Measurements from ENCODE around the gene CDH2.

Gene CDH2

GRCh38 chr18:28183418-28184078, 6.6 kb upstream of the CDH2 start:
- no peaks in the 10 kb centered on the region for H3K36me3 ChIP-seq (ENCODE audit: control insufficient read depth in 1 of 2, insufficient read depth in 2 of 2, low read length in 2 of 2)
- H3K27me3 ChIP-seq (ENCODE audit: low read depth, low read length) = no peaks in the 10 kb centered on the region
- H3K27ac ChIP-seq (ENCODE audit: low read length) = no peak overlapping the region
- H3K4me1 ChIP-seq (ENCODE audit: control insufficient read depth in 1 of 2, insufficient read depth in 2 of 2, low read length in 2 of 2) = peaks cover 0 to under 1% of the 10 kb centered on the region in 2 donors
- no peak overlapping the region for H3K4me3 ChIP-seq (ENCODE audit: low read depth in 1 of 2, low read length in 2 of 2)
- no peaks in the 10 kb centered on the region for H3K9me3 ChIP-seq (ENCODE audit: control insufficient read depth in 1 of 2, low read length in 2 of 2)

DNA sequence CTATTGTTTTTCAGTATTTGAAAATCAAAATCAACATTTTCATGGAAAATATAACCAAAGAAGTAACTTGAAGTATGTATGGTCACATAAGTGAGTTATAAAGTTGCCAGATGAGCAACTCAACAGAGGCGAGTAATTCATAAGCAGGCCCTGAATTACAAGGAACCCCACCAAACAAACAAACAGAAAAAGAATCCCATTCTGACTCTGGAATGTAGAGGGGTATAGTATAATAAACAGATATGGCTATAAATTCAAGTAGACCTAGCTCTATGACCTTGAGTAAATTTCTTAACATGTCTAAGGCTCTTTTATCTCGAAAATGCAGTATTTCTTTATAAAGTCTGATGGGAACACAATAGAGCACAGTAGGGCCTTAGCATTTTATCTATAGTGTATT, 4.7 kb upstream of the CDH2 start:
- H3K36me3 ChIP-seq (ENCODE audit: control insufficient read depth in 1 of 2, insufficient read depth in 2 of 2, low read length in 2 of 2) = no peaks in the 10 kb centered on the region
- H3K4me3 ChIP-seq (ENCODE audit: low read depth in 1 of 2, low read length in 2 of 2) = no peak overlapping the region
- peaks cover 0 to 8% of the 10 kb centered on the region in 2 donors for H3K4me1 ChIP-seq (ENCODE audit: control insufficient read depth in 1 of 2, insufficient read depth in 2 of 2, low read length in 2 of 2)
- H3K27me3 ChIP-seq (ENCODE audit: low read depth, low read length) = no peaks in the 10 kb centered on the region
- no peak overlapping the region for H3K27ac ChIP-seq (ENCODE audit: low read length)
- no peaks in the 10 kb centered on the region for H3K9me3 ChIP-seq (ENCODE audit: control insufficient read depth in 1 of 2, low read length in 2 of 2)

DNA sequence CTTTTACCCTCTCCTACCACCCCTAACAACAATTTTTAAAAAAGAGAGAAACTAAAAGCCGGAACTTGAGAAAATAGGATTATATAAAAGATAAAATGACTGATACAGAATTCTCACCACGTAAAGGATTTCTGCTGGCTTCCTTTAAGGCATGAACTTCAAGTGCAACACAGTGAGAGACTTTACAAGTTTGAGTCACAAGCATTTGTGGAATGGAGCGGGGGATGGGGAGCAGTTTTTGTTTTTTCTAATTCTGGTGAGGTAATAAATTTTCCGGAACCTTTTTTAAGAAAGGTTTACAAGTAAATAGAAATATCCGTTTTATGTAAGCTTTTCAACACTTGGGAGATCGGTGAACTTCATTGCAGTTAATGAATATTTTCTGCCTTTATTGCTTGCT, 1.8 kb upstream of the CDH2 start:
- Histone ChIP-seq H3K4me1 (ENCODE audit: control insufficient read depth in 1 of 2, insufficient read depth in 2 of 2, low read length in 2 of 2) (peaks cover 0 to 21% of the 10 kb centered on the region in 2 donors), H3K9me3 (ENCODE audit: control insufficient read depth in 1 of 2, low read length in 2 of 2) (no peaks in the 10 kb centered on the region), H3K4me3 (ENCODE audit: low read depth in 1 of 2, low read length in 2 of 2) (peak overlapping the region in 1 of 2 donors; percentile 65), H3K36me3 (ENCODE audit: control insufficient read depth in 1 of 2, insufficient read depth in 2 of 2, low read length in 2 of 2) (no peaks in the 10 kb centered on the region), H3K27ac (ENCODE audit: low read length) (no peak overlapping the region), H3K27me3 (ENCODE audit: low read depth, low read length) (peaks cover 21% of the 10 kb centered on the region)

- H3K9me3 ChIP-seq (ENCODE audit: control insufficient read depth in 1 of 2, low read length in 2 of 2) = no peaks in the 10 kb centered on the region
- H3K4me3 ChIP-seq (ENCODE audit: low read depth in 1 of 2, low read length in 2 of 2) = peak overlapping the region in 1 of 2 donors; percentile 87
- no peak overlapping the region for H3K27ac ChIP-seq (ENCODE audit: low read length)
- peaks cover 21% of the 10 kb centered on the region for H3K27me3 ChIP-seq (ENCODE audit: low read depth, low read length)
- H3K36me3 ChIP-seq (ENCODE audit: control insufficient read depth in 1 of 2, insufficient read depth in 2 of 2, low read length in 2 of 2) = no peaks in the 10 kb centered on the region
- peaks cover 0 to 21% of the 10 kb centered on the region in 2 donors for H3K4me1 ChIP-seq (ENCODE audit: control insufficient read depth in 1 of 2, insufficient read depth in 2 of 2, low read length in 2 of 2)
Measured at GRCh38 chr18:28177828-28178635, 1.1 kb upstream of the CDH2 start.

DNA sequence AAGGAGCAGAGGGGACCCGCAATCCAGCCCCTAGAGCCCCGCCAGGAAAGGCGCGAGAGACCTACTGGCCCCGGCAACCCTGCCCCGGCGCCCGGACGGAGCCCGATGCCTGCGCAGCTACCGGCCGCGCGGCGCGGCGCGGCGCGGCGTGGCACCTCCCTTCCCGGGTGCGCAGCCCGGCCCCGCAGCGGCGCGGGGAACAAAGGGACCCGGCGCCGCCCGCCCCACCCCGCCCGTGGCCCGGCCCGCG, 307 bp downstream of the CDH2 start:
- Histone ChIP-seq H3K4me3 (ENCODE audit: low read depth in 1 of 2, low read length in 2 of 2) (peak overlapping the region; percentile 37 to 87), H3K9me3 (ENCODE audit: control insufficient read depth in 1 of 2, low read length in 2 of 2) (no peaks in the 10 kb centered on the region), H3K27ac (ENCODE audit: low read length) (no peak overlapping the region), H3K27me3 (ENCODE audit: low read depth, low read length) (peaks cover 21% of the 10 kb centered on the region), H3K36me3 (ENCODE audit: control insufficient read depth in 1 of 2, insufficient read depth in 2 of 2, low read length in 2 of 2) (no peaks in the 10 kb centered on the region), H3K4me1 (ENCODE audit: control insufficient read depth in 1 of 2, insufficient read depth in 2 of 2, low read length in 2 of 2) (peaks cover 0 to 21% of the 10 kb centered on the region in 2 donors)

DNA sequence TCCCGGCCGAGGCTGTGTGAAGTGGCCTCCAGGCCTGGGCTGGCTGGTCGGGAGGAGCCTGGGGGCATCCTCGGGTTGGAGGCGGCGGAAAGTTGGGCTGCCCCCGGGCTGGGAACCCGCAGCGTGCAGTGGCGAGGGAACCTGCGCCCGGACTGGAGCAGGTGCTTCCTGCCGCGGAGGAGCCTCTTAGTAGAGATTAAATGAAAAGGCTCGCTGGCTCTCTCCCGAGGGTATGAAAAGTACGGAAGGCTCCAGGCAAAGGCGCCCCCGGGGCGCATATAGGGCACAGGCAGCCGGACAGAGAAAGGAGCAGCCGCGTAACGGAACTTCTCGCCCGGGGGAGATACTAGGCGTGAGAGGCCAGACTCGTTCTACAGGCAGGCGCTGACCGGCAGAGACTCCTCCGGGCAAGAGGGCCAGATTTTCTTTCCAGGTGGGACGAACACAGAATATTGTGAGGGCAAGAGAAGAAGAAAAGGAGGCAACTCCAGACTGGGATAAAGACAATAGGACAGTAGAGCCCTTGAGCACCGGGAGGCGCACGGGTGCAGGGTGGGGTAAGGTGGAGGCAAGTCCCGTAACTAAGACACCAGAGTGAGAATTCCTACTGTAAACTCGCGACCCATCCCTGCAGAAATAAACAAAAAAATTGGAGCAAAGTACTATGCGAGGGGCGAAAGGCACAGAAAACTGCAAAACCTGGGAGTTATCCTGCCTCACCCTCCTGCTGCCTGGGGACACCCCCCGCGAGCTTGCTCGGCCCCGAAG, 816 bp downstream of the CDH2 start:
- Histone ChIP-seq H3K4me3 (ENCODE audit: low read depth in 1 of 2, low read length in 2 of 2) (peak overlapping the region; percentile 37 to 87), H3K27me3 (ENCODE audit: low read depth, low read length) (peaks cover 21% of the 10 kb centered on the region), H3K4me1 (ENCODE audit: control insufficient read depth in 1 of 2, insufficient read depth in 2 of 2, low read length in 2 of 2) (peaks cover 0 to 21% of the 10 kb centered on the region in 2 donors), H3K36me3 (ENCODE audit: control insufficient read depth in 1 of 2, insufficient read depth in 2 of 2, low read length in 2 of 2) (no peaks in the 10 kb centered on the region), H3K9me3 (ENCODE audit: control insufficient read depth in 1 of 2, low read length in 2 of 2) (no peaks in the 10 kb centered on the region), H3K27ac (ENCODE audit: low read length) (no peak overlapping the region)

DNA sequence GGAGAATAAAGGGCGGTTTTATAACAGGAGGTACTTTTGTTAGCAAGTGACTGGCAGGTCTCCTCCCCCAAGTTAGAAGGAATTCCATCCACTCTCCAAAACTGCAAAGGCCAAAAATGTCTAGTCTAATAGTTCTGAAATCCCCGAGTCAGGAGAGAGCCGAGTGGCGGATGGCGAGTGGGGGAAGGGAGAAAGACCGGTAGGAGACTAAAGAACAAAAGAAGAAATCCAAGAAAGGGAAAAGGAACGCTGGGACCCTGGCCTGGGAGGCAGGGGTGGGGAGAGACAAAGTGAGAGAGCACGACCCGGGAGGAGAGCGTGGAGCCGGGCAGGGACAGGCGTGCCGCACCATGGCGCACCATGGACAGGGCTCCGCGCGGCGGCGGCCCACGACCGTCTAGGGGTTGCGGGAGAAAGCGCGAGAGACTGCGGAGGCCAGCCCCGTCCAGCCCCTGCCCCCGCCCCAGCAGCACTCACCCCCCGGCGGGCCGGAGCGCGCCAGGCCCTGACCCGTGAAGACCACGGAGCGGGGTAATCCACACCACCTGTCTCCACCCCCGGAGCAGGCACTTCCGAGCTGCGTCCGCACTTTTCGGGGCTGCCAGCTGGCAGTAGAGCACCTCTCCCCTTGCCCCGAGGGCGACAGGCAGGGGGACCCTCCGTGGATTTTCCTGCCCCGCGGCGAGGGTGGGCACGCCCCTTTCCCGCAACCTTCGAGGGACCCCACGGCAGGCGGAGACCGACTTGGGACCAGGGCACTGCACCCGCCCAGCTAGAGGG, 1.6 kb downstream of the CDH2 start:
- Histone ChIP-seq H3K27me3 (ENCODE audit: low read depth, low read length) (peaks cover 21% of the 10 kb centered on the region), H3K9me3 (ENCODE audit: control insufficient read depth in 1 of 2, low read length in 2 of 2) (no peaks in the 10 kb centered on the region), H3K27ac (ENCODE audit: low read length) (no peak overlapping the region), H3K4me3 (ENCODE audit: low read depth in 1 of 2, low read length in 2 of 2) (peak overlapping the region in 1 of 2 donors; percentile 87), H3K36me3 (ENCODE audit: control insufficient read depth in 1 of 2, insufficient read depth in 2 of 2, low read length in 2 of 2) (no peaks in the 10 kb centered on the region), H3K4me1 (ENCODE audit: control insufficient read depth in 1 of 2, insufficient read depth in 2 of 2, low read length in 2 of 2) (peaks cover 0 to 21% of the 10 kb centered on the region in 2 donors)

- Histone ChIP-seq H3K9me3 (ENCODE audit: control insufficient read depth in 1 of 2, low read length in 2 of 2) (no peaks in the 10 kb centered on the region), H3K36me3 (ENCODE audit: control insufficient read depth in 1 of 2, insufficient read depth in 2 of 2, low read length in 2 of 2) (no peaks in the 10 kb centered on the region), H3K4me1 (ENCODE audit: control insufficient read depth in 1 of 2, insufficient read depth in 2 of 2, low read length in 2 of 2) (peaks cover 0 to 21% of the 10 kb centered on the region in 2 donors), H3K27me3 (ENCODE audit: low read depth, low read length) (peaks cover 21% of the 10 kb centered on the region), H3K4me3 (ENCODE audit: low read depth in 1 of 2, low read length in 2 of 2) (no peak overlapping the region), H3K27ac (ENCODE audit: low read length) (no peak overlapping the region)
Measured at GRCh38 chr18:28174181-28174905, 2.6 kb downstream of the CDH2 start.

DNA sequence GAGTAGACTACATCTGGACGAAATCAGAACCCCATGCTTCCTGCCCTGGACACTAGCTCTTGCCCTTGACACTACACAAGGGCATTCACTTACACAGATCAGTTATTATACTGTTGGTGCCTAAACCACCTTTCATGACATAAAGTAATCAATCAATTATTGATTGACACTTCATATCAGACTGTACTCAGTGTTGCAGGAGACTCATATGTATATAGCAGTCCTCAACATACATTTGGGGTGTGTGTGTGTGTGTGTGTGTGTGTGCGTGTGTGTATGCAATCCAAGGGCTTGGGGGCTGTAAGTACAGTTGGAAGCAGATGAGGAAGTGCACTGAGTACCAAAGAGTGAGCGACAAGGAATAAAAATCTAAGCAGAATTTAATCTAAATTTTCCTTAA, 5.1 kb downstream of the CDH2 start:
- H3K36me3 ChIP-seq (ENCODE audit: control insufficient read depth in 1 of 2, insufficient read depth in 2 of 2, low read length in 2 of 2) = no peaks in the 10 kb centered on the region
- peaks cover 0 to 13% of the 10 kb centered on the region in 2 donors for H3K4me1 ChIP-seq (ENCODE audit: control insufficient read depth in 1 of 2, insufficient read depth in 2 of 2, low read length in 2 of 2)
- H3K9me3 ChIP-seq (ENCODE audit: control insufficient read depth in 1 of 2, low read length in 2 of 2) = no peaks in the 10 kb centered on the region
- no peak overlapping the region for H3K4me3 ChIP-seq (ENCODE audit: low read depth in 1 of 2, low read length in 2 of 2)
- peaks cover 21% of the 10 kb centered on the region for H3K27me3 ChIP-seq (ENCODE audit: low read depth, low read length)
- H3K27ac ChIP-seq (ENCODE audit: low read length) = no peak overlapping the region

DNA sequence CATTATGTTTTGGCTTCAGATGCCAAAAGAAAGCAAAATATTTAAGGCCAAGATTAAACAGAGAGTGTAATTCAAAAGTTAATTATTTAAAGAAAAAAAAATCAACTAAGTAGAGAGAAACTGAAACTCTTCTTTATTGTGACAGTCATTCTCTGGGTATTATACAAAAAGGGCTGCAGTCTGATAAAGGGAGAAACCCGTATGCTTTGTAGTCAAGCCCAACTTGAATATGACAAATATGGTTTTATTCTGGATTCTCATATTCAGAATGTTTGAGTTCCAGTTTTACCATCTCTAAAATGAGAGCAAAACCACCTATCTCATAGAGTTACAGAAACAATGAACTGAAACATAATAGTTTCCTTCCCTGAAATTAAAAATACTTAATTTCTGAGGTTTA, 8.2 kb downstream of the CDH2 start:
- H3K4me1 ChIP-seq (ENCODE audit: control insufficient read depth in 1 of 2, insufficient read depth in 2 of 2, low read length in 2 of 2) = no peaks in the 10 kb centered on the region
- H3K27ac ChIP-seq (ENCODE audit: low read length) = no peak overlapping the region
- H3K36me3 ChIP-seq (ENCODE audit: control insufficient read depth in 1 of 2, insufficient read depth in 2 of 2, low read length in 2 of 2) = no peaks in the 10 kb centered on the region
- no peaks in the 10 kb centered on the region for H3K9me3 ChIP-seq (ENCODE audit: control insufficient read depth in 1 of 2, low read length in 2 of 2)
- H3K4me3 ChIP-seq (ENCODE audit: low read depth in 1 of 2, low read length in 2 of 2) = no peak overlapping the region
- no peaks in the 10 kb centered on the region for H3K27me3 ChIP-seq (ENCODE audit: low read depth, low read length)

Data from muscle layer of duodenum (tissue), 2 donors.